NCI-H187 (cell line): Measurements from ENCODE around the gene MOV10L1.
"Not testable (repeated sequence)": the region's sequence is repeated elsewhere in the genome, so short reads cannot be mapped to it uniquely, and the experiment has no call there.

Source experiments
- DNase-seq, 2 experiments: peaks; one replicate each; lab custom pipeline; 2025; lab: John Stamatoyannopoulos, UW

MOV10L1 gene

DNA sequence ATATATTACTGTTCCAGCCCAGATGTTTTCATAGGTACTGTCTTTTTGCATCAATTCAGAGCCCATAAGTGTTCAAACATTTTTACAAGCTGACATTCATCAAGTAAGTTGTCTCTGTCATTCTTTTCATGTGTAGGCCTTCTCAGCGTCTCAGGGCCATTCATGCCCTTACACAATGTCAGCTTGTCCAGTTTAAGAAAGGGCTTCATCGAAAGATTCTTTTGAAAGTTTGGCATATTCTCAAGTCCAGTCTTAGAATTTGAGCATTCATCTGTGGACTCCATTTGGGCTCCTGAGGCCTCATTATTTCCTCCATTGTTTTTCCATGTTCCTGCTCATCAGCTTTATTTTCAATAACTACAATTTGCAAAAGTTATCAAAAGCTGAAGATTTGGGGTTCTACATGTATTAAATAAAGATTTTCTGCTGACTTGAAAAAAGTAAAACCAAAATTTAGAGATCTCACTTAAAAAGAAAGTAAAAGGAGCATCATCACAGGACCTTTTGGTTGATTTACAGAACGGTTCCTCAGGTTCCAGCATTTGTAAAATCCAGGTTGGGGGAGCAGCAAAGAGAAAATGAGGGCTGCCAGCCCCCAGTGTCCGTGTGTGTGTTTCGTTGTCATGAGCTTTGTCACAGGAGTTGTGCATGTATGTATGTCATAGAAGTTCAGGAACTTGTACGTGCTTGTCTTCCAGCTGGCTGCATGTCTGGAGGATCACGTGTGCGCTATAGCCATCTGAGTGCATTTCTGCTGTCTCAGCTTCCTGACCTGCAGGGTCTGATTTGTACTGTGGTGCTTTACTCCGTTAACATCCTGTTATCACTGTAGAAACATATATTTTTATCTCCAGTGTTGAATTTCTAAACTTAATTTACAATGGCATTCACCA lies 15.6 kb downstream of the MOV10L1 start:
- no peak for DNase-seq

DNA sequence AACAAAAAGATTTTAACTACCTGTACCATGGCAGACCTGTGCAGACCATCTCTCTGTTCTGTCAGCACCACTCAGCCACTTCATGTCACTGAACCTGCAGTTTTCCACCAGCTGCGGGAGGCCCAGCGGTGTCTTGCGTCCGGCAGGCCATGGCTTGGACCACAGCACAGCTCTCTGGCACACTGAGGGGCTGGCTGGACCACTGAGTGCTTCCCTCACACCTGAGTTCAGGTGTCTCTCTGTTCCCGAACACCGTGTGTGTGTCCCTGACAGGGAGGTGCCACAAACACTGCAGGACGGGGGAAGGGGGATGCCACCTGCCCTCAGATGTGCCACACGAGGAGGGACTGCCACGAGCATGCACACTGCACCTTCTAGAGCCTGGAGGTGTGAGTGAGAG lies 17.7 kb downstream of the MOV10L1 start:
- DNase-seq: no peak

DNA sequence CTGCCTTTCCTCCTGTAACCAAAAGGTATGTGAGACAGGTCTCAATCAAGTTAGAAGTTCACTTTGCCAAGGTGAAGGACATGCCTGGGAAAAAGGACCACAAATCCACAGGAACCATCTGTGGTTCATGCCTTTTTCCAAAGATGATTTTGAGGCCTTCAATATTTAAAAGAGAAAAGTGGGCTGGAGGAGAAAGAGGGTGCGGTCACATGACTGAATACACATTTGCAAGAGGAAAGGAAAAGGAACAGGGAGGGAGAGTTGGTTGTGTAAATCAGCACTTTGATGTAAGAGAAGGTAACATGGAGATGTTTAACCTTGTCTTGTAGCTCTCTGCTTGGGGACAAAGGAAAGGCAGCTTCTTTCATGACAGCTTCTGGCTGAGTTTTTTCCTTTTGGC lies 21.2 kb downstream of the MOV10L1 start:
- DNase-seq: no peak

DNA sequence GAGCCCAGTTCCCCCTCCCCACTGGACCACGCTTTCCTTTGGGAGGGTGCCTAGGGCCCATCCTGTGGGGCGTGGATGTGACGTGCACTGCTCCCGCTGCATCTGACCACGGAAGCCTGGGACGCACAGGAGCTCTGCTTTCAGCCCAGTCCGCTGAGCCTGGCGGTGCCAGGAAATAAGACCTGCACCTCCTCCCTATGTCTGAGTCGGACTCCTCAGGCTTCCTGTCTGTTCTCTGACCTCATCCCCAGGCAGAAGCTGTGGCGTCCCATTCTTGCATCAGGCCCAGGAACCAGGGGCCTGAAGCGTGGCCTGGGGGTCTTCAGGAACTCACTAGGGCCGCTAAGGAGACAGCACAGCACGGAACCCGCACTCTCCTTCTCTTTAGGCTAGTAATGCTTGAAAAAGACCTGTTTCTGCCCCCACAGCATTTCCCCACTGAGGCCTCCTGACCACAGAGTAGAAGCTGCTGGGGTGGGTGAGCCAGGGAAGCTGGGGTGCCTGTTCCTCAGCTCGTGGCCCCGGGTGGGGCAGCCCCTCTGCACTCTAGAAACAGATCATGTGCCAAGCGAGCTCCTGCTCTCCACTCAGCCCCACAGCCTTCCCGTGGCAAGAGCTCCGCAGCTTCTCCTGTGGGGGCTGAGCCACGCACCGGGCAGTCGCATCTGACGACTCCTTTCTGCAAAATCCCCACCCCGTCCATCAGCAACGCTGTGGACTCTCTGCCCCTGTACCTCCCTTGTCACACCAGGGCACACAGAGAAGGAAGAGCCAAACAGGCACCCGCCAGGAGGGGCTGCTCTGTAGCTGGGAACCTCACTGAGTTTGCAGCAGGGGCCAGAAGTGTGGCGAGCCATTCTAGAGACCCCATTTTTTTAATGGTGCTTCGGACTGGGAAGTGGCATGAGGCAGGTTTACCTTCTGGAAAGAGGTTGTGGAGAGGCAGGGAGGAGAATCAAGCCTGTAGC lies 22.6 kb downstream of the MOV10L1 start:
- no peak for DNase-seq

DNA sequence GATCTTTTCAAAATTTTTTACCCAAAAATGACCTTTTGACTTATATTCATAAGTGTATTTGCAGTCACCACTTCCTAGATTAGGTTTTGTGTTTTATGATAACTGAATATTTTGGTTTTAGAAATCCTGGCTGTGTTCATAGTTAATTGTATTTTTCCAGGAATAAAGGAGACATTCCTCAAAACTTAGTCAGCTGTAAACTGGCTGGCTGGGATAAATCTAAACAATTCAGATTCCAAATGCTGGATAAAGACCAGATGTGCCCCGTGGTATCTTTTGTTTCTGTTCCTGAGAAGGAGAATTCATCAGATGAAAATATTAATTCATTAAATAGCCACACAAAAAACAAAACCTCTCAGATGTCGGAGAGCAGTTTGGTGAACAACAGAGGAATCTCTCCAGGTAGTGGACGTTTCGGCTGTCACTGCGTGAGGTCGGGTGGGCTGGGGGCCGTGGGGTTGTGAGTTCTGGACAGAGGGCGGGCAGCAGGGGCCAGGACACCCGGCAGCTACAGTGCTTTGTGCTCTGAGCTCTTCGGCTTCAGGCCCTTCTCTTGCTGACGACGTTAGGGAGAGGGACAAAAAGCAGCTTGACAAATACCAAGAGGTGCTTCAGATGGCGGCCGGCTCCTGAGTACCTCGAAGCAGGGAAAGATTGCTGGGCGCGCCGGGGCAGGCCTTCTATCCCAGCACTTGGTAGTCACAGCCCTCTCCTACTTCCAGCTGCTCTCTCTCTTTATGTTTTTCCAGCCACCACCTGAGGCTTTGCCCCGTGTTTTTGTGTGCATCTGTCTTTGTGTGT lies 24.6 kb downstream of the MOV10L1 start:
- peak in 1 of 2 experiments; percentile 0 for DNase-seq

DNA sequence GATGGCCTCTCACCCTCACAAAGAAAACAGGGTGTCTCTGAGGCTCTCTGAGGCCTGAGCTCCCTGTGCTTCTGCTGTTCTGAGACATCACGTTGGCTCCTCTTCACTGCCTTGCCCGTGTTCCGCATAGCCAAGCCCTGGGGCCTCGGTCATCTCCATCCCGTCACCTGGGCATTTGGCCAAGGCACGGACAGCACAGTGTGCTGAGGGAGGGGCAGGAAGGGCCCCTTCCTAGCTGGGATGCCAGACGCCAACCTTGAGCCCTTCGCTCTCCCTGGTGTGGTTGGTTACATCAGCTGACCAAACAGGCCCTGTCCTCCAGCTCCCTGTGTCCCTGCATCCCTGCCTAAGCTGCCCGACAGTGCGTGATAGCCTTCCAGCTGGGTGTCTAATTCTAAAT lies 25.9 kb downstream of the MOV10L1 start:
- no peak for DNase-seq

DNA sequence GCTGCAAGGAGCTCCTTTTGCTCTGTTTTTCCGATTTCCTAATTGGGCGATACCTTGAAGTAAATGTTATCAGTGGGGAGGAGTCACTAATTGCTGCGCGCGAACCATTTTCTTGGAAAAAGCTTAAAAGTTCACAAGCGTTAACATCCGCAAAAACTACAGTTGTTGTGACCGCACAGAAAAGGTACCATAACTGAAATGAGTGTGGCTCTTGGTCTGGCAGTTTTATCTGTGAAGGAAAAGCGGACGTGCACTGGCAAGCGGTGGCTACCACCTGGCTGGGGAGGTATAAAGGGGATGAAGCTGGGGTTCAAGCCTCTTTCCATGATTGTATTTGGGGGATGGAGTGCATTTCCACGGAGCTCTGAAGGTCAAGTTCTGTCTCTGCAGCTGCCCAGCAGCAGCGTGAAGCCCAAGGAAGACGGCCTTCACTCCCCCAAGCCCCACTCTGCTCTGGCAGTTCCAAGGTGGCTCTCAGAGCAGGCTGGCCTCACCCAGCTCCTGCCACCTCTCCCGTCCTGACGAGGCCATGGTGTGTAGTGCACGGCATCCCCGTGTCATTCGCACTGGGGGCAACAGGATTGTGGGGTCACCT lies 27.5 kb downstream of the MOV10L1 start:
- DNase-seq: no peak

DNA sequence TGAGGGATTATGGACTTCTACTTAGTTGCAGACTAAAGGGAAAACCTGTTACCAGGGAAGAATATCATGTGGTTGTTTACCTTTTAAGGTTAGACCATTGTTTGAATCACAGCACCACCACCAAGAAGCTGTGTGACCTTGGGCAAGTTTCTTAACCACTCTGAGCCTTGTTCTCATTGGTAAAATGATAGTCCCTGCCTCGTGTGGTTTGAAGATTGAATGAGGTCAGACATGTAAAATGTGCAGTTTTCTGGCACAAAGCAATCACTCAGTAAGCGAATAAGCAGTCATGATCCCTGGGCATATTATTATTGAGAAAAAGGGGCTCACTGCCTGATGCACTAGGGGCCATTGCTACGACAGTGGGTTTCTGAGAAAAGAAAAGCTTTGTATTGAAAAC lies 28.3 kb downstream of the MOV10L1 start:
- no peak for DNase-seq

DNA sequence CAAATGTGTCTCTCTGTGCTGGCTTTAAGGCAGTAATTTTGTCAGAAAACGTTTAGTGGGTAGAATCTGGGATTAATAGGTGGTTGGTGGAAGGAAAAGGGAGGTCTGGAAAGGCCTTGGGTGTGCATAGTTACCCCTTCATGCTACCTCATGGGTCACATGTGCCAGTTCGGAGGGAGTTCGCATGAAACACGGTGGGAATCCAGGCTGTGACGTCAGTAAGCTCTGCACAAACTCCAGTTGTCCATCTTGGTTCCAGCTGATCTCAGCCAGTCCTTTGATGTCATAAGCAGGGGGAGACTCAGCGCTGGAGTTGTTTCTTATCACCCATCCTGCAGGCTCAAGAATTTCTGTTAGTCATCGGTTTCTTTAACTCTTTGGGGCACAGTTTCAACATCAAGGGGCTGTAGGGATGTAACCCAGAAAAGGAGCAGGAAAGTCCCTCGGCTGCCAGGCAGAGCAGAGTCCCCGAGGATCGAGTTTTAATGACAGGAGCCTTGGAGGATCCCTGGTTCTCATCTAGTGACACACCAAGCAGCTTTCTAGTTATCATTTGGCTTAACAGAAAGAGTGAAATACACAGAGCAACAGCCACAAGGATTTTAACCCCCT lies 28.9 kb downstream of the MOV10L1 start:
- no peak for DNase-seq

DNA sequence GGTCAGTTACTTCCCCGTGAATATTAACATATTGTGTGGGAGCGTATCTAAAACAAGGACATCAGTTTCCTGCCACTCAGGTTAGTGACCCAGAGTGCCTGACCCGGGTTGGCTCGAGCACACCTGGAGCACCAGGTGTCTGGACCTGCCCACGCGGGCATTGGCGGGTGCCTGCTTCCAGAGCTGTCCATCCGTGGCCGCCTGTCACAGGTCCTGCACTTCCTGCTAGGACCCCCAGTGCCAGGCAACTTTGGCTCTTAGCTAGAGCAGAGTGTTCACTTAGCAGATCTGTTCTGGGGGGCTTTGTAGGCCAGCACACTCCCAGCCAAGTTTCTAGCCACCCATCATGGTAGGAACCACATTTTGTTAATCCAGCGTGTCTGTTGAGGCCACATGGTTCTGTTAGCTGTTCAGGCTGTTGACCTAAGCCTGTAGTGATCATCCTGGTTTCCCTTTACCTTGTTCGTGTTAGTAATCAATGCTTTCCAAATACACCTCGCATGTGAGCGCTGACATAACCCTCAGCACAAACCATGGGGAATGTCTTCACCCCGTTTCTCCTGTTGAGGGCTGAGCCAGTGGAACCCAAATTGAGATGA lies 29.5 kb downstream of the MOV10L1 start:
- no peak for DNase-seq

DNA sequence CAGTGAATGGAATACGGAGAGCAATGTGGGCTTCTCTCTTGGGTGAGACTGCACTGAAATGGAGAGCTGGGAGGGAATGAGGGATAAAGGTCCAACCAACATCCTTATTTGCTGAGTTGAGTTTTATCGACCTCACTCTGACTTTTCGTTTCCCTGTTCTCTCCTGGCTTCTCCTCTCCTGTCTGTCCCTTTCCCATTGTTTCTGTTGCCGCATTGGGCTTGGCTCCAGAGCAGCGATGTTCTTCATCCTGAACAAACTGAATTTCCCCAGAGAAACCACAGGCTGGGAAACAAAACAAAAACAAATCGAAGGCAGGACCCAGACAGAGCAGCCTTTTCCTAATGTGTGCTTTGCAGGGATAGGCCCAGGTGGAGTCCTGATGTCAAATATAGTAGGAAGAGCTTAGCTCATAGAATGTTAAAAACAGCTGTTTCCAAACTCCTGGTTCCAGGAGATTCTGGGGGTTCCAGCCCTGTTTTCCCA lies 30.0 kb downstream of the MOV10L1 start:
- DNase-seq: no peak

DNA sequence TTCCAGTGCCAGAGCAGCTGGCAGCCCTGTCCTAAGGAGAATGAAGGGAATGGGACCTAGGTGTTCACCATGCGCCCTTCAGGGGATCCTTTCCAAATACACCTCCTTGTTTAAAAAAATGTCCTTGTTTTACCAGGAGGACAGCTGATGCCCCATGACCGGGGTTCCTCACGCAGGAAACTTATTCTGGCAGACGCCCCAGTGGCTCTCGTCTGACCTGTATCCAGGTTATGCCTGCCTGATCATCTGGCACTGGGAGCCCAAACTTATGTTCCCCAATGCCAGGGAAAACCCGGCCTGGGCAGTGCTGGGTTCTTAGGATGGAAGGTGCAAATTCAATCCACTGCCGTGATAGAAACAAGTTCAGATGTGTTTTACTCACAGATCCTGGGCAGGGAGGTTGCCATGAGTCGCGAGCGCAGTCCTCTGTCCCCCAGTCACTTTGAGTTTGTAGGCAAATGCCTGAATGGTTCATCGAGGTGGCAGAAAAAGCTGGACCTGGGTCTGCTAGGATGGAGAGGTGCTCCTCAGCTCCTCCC lies 31.5 kb downstream of the MOV10L1 start:
- DNase-seq: no peak

DNA sequence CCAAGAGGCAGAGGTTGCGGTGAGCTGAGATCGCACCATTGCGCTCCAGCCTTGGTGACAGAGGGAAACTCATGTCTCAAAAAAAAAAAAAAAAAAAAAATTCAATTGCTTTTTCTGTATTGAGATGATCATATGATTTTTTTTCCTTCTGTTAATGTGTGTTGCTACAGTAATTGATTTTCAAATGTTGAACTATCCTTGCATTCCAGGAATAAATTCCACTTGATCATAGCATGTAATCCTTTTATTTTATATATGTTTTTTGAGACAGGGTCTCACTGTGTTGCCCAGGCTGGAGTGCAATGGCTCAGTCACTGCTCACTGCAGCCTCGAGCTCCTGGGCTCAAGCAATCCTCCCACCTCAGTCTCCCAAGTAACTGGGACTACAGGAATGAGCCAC lies 33.3 kb downstream of the MOV10L1 start:
- no peak for DNase-seq

DNA sequence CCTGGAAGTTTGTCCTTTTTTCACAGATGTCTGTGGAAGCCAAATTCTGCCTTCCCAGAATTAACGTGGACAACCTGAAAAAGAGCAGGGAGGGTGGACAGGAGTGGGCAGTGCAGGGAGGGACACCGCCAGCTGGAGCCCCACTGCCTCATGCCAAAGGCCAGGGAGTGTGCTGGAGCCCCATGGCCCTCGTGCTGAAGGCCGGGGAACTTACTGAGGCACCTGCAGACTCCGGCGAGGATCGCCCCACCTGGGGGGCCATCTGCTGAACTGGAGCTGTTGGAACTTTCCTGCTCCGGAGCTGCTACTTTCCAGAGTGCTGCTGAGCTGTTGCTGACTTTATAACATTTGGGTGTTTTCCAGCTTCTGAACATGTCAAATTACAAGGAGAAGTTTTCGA lies 35.2 kb downstream of the MOV10L1 start:
- no peak for DNase-seq

DNA sequence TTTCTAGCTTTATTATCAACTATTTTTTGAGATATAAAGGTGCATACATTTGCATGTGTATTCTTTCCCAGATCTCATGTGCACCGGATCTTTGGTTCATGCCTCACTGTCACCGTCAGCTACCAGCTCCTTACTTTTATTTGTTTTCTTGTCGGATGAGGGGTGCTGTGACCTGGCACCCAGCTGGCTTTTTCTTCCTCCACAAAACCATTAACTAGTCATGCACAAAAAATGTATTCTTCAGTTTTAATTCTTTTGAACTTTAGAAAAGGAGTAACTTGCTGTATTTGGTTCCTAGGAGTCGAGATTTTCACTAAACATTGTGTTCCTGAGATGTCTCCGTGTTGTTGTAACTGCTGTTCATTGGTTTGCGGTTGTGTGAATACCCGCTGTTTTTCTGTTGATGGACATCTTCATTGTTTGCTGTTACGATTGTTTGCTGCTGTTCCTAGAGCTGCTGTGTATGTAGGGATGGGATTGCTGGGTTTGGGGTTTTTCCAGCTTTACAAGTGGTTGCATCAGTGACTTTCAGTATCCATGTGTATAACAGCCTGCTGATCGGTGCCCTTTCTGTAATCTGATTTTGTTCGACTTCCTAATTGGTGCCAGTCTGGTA lies 39.4 kb downstream of the MOV10L1 start:
- DNase-seq: no peak

DNA sequence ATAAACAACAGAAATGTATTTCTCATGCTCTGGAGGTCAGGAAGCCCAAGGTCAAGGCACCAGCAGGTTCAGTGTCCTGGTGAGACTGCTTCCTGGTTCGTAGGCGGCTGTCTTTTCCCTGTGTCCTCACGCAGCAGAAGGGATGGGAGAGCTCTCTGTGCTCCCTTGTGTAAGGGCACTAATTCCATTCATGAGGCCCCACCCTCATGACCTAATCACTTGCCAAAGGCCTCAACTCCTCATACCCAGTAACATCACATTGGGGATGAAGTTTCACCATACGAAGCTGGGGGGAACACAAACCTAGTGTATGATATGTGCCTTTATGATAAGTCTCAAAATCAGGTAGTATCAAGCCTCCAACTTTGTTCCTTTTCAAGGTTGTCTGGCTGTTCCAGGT lies 42.1 kb downstream of the MOV10L1 start:
- DNase-seq: no peak

DNA sequence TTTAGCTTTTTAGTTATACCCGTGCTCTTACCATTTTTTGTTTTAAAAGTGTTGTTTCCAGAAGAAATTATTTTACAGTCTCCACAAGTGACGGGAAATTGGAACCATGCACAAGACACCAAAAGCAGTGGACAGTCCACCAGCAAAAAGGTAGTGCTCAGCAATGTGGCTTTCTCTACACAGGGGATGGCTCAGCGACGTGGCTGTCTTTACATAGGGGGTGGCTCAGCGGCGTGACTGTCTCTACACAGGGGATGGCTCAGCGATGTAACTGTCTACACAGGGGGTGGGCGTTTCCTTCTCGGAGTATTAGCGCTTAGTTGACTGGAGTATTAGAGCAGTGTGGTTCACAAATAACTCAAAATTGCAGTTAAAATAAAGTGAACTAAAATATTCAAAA lies 44.7 kb downstream of the MOV10L1 start:
- DNase-seq: no peak

DNA sequence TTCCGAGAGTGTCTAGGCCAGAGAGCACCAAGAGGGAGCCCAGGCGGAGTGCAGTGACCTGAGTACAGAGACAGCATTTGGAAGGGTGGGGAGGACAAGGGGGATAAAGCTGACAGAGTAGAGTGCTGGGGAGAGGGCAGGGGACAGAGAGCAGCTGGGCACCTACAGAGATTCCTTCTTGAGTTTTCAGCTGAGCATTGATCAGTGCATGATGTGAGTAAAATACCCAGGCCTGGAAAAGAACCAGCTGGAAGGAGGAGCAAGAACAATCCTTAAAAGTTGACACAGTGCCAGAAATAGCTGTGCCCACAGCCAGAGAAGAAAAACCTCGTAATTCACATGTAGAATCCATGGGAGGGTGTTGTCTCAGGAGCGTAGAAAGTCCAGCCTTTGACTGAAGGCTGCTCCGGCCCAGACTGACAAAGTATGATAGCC lies 46.8 kb downstream of the MOV10L1 start:
- no peak for DNase-seq

DNA sequence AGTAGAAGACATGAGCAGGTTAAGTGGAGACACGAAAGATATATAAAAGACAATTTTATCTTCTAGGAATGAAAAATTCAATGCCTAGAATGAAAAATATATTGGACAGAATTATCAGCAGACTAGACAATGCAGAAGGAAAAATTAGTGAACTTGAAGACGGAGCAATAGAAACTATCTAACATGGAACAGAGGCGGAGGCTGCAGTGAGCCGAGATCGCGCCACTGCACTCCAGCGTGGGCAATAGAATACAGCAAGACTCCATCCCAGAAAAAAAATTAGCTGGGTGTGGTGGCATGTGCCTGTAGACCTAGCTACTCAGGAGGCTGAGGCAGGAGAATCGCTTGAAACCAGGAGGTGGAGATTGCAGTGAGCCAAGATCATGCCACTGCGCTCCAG lies 47.5 kb downstream of the MOV10L1 start:
- DNase-seq: not testable (repeated sequence)

DNA sequence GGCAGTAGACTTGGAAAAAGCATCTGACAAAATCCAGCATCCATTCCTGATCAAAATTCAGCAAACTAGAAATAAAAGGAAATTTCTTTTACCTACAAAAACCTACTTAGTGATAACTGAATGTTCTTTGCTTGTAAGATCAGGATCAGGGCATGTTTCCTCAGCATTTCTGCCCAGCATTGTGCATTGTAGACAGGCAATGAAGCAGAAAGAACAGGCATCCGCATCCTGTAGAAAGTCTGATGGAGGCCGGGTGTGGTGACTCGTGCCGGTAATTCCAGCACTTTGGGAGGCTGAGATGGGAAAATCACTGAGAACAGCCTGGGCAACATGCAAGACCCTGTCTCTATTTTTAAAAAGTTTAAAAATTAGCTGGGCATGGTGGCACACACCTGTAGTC lies 48.2 kb downstream of the MOV10L1 start:
- no peak for DNase-seq
